OCI-LY1 (cell line): Measurements from ENCODE around the gene CEP63.

Source experiments
- H2AFZ ChIP-seq: fragments of 200-600 bp; sonication (generic), shearing (Covaris generic); 2 replicates; pipeline ENCODE4 v1.6.0; 2014; ENCODE audit warnings: antibody characterized with exemption, mild to moderate bottlenecking, low read length
- H3F3A ChIP-seq: fragments of 200-600 bp; sonication (generic), shearing (Covaris generic); 2 replicates; pipeline ENCODE4 v1.6.0; 2014; ENCODE audit warnings: mild to moderate bottlenecking, antibody characterized with exemption, low read length, moderate library complexity; ENCODE audit not compliant: insufficient read depth
- H3K27ac ChIP-seq: fragments of 200-600 bp; sonication (generic); 2 replicates; pipeline ENCODE4 v1.5.1; 2014; ENCODE audit warnings: low read length, mixed run types, mild to moderate bottlenecking, low read depth; ENCODE audit not compliant: poor library complexity, severe bottlenecking
- H3K27me3 ChIP-seq: fragments of 200-600 bp; sonication (generic); 2 replicates; pipeline ENCODE4 v1.6.0; 2014; ENCODE audit warnings: antibody characterized with exemption, mild to moderate bottlenecking, low read length, moderate library complexity; ENCODE audit not compliant: insufficient read depth
- H3K36me3 ChIP-seq: fragments of 200-600 bp; sonication (generic); 2 replicates; pipeline ENCODE4 v1.6.1; 2014; ENCODE audit warnings: mild to moderate bottlenecking, antibody characterized with exemption, low read length, moderate library complexity, mixed read lengths; ENCODE audit not compliant: insufficient read depth
- H3K4me1 ChIP-seq: fragments of 200-600 bp; sonication (generic); 2 replicates; pipeline ENCODE4 v1.5.1; 2014; ENCODE audit warnings: mild to moderate bottlenecking, low read length, moderate library complexity; ENCODE audit not compliant: insufficient read depth, severe bottlenecking
- H3K4me2 ChIP-seq: fragments of 200-600 bp; sonication (generic), shearing (Covaris generic); 2 replicates; pipeline ENCODE4 v1.6.1; 2014; ENCODE audit warnings: low read length
- H3K4me3 ChIP-seq: fragments of 200-600 bp; sonication (generic); 2 replicates; pipeline ENCODE4 v1.5.1; 2014; ENCODE audit warnings: low read length, low read depth, mild to moderate bottlenecking, mixed read lengths; ENCODE audit not compliant: poor library complexity, severe bottlenecking
- H3K79me2 ChIP-seq: fragments of 200-600 bp; shearing (Covaris generic); 2 replicates; pipeline ENCODE4 v1.6.1; 2016; ENCODE audit warnings: mixed run types, low read length, mixed read lengths; ENCODE audit not compliant: insufficient read depth
- H3K9ac ChIP-seq: fragments of 200-600 bp; sonication (generic), shearing (Covaris generic); 2 replicates; pipeline ENCODE4 v1.6.1; 2014; ENCODE audit warnings: mild to moderate bottlenecking, low read length, mixed read lengths
- H3K9me2 ChIP-seq: fragments of 200-600 bp; sonication (generic), shearing (Covaris generic); 2 replicates; pipeline ENCODE4 v1.6.1; 2014; ENCODE audit warnings: low read depth, mild to moderate bottlenecking, low read length, mixed read lengths
- H3K9me3 ChIP-seq: fragments of 200-600 bp; shearing (Covaris generic); 2 replicates; pipeline ENCODE4 v1.6.1; 2014; ENCODE audit warnings: low read length, mixed read lengths
- H4K20me1 ChIP-seq: fragments of 200-600 bp; sonication (generic), shearing (Covaris generic); 2 replicates; pipeline ENCODE4 v1.6.0; 2016; ENCODE audit warnings: mild to moderate bottlenecking, low read length; ENCODE audit not compliant: insufficient read depth
- CTCF ChIP-seq: fragments of 200-600 bp; sonication (generic), shearing (Covaris generic); IDR thresholded peaks from 2 replicates; pipeline ENCODE4 v1.5.1; 2017; ENCODE audit warnings: mild to moderate bottlenecking, antibody characterized with exemption, low read length, moderate library complexity, mixed read lengths
- EZH2 ChIP-seq: fragments of 200-600 bp; sonication (generic), shearing (Covaris generic); IDR thresholded peaks from 2 replicates; pipeline ENCODE4 v1.8.0; 2017; ENCODE audit warnings: borderline replicate concordance, mixed run types, mild to moderate bottlenecking, antibody characterized with exemption, low read length, moderate library complexity, mixed read lengths

The CEP63 gene

GRCh38 chr3:134485075-134485717 is 661 bp upstream of the CEP63 start:
- Histone ChIP-seq H2AFZ (0 out of 2 replicates have a peak overlapping the region, but pooled peaks have one; percentile 20), H3K4me1 (peaks cover 51% of the 10 kb centered on the region), H3K4me2 (peak overlapping the region; percentile 82), H3K4me3 (peak overlapping the region; percentile 81), H3K9me3 (no peaks in the 10 kb centered on the region), H3K27me3 (no peaks in the 10 kb centered on the region), H3K27ac (peak overlapping the region; percentile 83), H3K9me2 (no peaks in the 10 kb centered on the region), H3K36me3 (peaks cover 36% of the 10 kb centered on the region), H4K20me1 (no peaks in the 10 kb centered on the region), H3F3A (0 out of 2 replicates have a peak, but pooled peaks cover 5% of the 10 kb centered on the region), H3K9ac (peak overlapping the region; percentile 90), H3K79me2 (peaks cover 41% of the 10 kb centered on the region)
- no peak for TF ChIP-seq EZH2
- no peak for TF ChIP-seq CTCF

- no peaks in the 10 kb centered on the region for H3K27me3 ChIP-seq
- no peak overlapping the region for H2AFZ ChIP-seq
- peaks cover 53% of the 10 kb centered on the region for H3K4me1 ChIP-seq
- peak overlapping the region; percentile 83 for H3K27ac ChIP-seq
- peaks cover 5% of the 10 kb centered on the region; the same call in 1 of the 2 replicates for H3K9me3 ChIP-seq
- no peaks in the 10 kb centered on the region for H3K9me2 ChIP-seq
- H4K20me1 ChIP-seq, result no peaks in the 10 kb centered on the region
- H3K4me3 ChIP-seq, result peak overlapping the region; percentile 81
- peak overlapping the region; percentile 82 for H3K4me2 ChIP-seq
- 0 out of 2 replicates have a peak, but pooled peaks cover 5% of the 10 kb centered on the region for H3F3A ChIP-seq
- peaks cover 53% of the 10 kb centered on the region for H3K79me2 ChIP-seq
- peak overlapping the region; percentile 90 for H3K9ac ChIP-seq
- H3K36me3 ChIP-seq, result peaks cover 22% of the 10 kb centered on the region
- TF ChIP-seq EZH2 (no peak), CTCF (no peak)
Observed at GRCh38 chr3:134486577-134487041, 752 bp downstream of the CEP63 start.

GRCh38 chr3:134487406-134487805 is 1.5 kb downstream of the CEP63 start:
- H3K4me2 ChIP-seq, result peak overlapping the region; percentile 82
- H3K9ac ChIP-seq, result peak overlapping the region; percentile 90
- TF ChIP-seq CTCF (no peak), EZH2 (no peak)
- H3K9me3 ChIP-seq, result peaks cover 5% of the 10 kb centered on the region; the same call in 1 of the 2 replicates
- H3K4me1 ChIP-seq, result peaks cover 61% of the 10 kb centered on the region
- H3K27me3 ChIP-seq, result no peaks in the 10 kb centered on the region
- H3K36me3 ChIP-seq, result peaks cover 14% of the 10 kb centered on the region; the same call in 1 of the 2 replicates
- H3K79me2 ChIP-seq, result peaks cover 55% of the 10 kb centered on the region
- no peaks in the 10 kb centered on the region for H4K20me1 ChIP-seq
- H2AFZ ChIP-seq, result no peak overlapping the region
- H3K9me2 ChIP-seq, result no peaks in the 10 kb centered on the region
- H3F3A ChIP-seq, result 0 out of 2 replicates have a peak, but pooled peaks cover 5% of the 10 kb centered on the region
- H3K27ac ChIP-seq, result peak overlapping the region; percentile 83
- H3K4me3 ChIP-seq, result peak overlapping the region; percentile 81
